H1 (cell line): Measurements from ENCODE around the gene BAHD1. TPM values are rescaled to one million over a fixed set of nuclear protein-coding genes. Genes with fewer than 3 reads are reported as not detected.

Experiments used
- TAF1 ChIP-seq: IDR thresholded peaks from 2 replicates; pipeline ENCODE4 v1.6.1; 2011; ENCODE audit warnings: mild to moderate bottlenecking, low read depth, low read length
- polyA plus RNA-seq, 7 experiments: library from polyadenylated mRNA; depleted of rRNA in 3 of 7; stranded (reverse) in 5 of 7; unstranded in 2 of 7; fragments of >200 nt in 5 of 7; fragments of 200-250 nt in 2 of 7; gene quantifications; 1 replicate in 5 of 7; 2 replicates in 1 of 7; 4 replicates in 1 of 7; pipeline versions ENCODE4 v1.2.1 to v1.2.3, GENCODE V29; 2011 to 2013; ENCODE audit warnings: missing spikeins in 2 of 7, mixed read lengths in 2 of 7
- total RNA-seq: library from RNA; stranded (reverse); fragmentation: NEBNext Ultra II Directional; extraction: Animal tissue kit (Norgen Biotek cat#: 25700); gene quantifications from 2 replicates; pipeline ENCODE4 v1.2.1, GENCODE V29; 2021
- TF ChIP-seq, protein P1 (sequence below): IDR thresholded peaks from 2 replicates; pipeline ENCODE4 v1.6.1; 2012; ENCODE audit warnings: inconsistent platforms

The BAHD1 gene
- total and polyA plus RNA-seq, 2 of the 8 experiments (the other 6 are each of a cell fraction or from before 2014, with no cell fraction given): 15.0 to 38.9 TPM

DNA sequence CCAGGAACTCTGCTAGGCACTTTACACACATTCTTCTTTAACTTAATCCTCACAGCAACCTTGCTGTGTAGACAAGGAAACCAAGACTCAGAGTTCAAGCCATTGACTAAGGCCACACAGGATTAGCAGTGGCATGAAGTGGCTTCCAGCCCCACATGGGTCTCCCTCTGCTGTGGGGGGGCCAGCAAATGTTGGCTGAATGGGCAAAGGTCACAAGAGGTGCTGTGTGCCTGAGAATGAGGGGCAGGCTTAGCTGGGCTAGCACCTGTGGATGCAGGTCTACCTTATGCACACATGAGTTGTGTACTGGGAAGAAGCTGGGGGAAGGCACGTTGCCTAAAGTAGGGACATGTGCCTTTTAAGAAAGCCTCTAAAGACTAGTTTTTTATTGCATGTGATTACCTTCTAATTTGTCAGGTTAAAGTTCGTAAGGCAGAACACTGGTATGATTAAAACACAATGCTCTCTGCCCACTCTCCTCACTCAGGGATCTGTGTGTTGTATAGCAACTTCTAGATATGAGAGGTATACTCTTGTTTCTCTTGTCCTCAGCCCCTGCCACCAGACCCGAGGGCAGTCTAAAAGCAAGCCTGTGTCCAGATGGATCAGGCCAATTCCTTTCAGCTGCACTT lies 10.9 kb downstream of the BAHD1 start (continued):
- TF ChIP-seq, protein P1, sequence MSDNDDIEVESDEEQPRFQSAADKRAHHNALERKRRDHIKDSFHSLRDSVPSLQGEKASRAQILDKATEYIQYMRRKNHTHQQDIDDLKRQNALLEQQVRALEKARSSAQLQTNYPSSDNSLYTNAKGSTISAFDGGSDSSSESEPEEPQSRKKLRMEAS: no peak
- no peak for TF ChIP-seq TAF1
